Measurements from ENCODE around the gene UBE4A.

UBE4A gene

GRCh38 chr11:118359295-118359958 lies at the start of gene UBE4A:
Gene UBE4A, plus strand, starts transcription at chr11:118359600. Its CDS starts 5,481 bp downstream, at chr11:118365081.
- peak within 1 kb of the TSS; percentile 85 for H3K4me3 ChIP-seq (ENCODE audit: low read depth, low read length)
- no peak for TF ChIP-seq CTCF (IDR thresholded peaks at IDR 0.05; ENCODE audit: insufficient read depth, low read depth, low read length, missing control alignments)
- DNase-seq (ENCODE audit: low read depth) = peak; percentile 99

GRCh38 chr11:118310271-118310670 lies 49.1 kb upstream of the UBE4A start:
- no peak for TF ChIP-seq CTCF (IDR thresholded peaks at IDR 0.05; ENCODE audit: insufficient read depth, low read depth, low read length, missing control alignments)
- H3K4me3 ChIP-seq (ENCODE audit: low read depth, low read length) = no peak overlapping the region
- no peak for DNase-seq (ENCODE audit: low read depth)

- TF ChIP-seq CTCF (IDR thresholded peaks at IDR 0.05; ENCODE audit: insufficient read depth, low read depth, low read length, missing control alignments) = no peak
- no peak overlapping the region for H3K4me3 ChIP-seq (ENCODE audit: low read depth, low read length)
- DNase-seq (ENCODE audit: low read depth) = no peak
These were observed 48.5 kb upstream of the UBE4A start for GRCh38 chr11:118310781-118311485.

GRCh38 chr11:118311518-118311917 lies 47.9 kb upstream of the UBE4A start:
- DNase-seq (ENCODE audit: low read depth) = no peak
- H3K4me3 ChIP-seq (ENCODE audit: low read depth, low read length) = no peak overlapping the region
- no peak for TF ChIP-seq CTCF (IDR thresholded peaks at IDR 0.05; ENCODE audit: insufficient read depth, low read depth, low read length, missing control alignments)

GRCh38 chr11:118312328-118312727 lies 47.1 kb upstream of the UBE4A start:
- TF ChIP-seq CTCF (IDR thresholded peaks at IDR 0.05; ENCODE audit: insufficient read depth, low read depth, low read length, missing control alignments) = no peak
- H3K4me3 ChIP-seq (ENCODE audit: low read depth, low read length) = no peak overlapping the region
- DNase-seq (ENCODE audit: low read depth) = no peak

GRCh38 chr11:118313242-118313641 lies 46.2 kb upstream of the UBE4A start:
- no peak for DNase-seq (ENCODE audit: low read depth)
- TF ChIP-seq CTCF (IDR thresholded peaks at IDR 0.05; ENCODE audit: insufficient read depth, low read depth, low read length, missing control alignments) = no peak
- H3K4me3 ChIP-seq (ENCODE audit: low read depth, low read length) = no peak overlapping the region
